Pulmonary artery endothelial cell (primary cell): Measurements from ENCODE around the gene SEC24D. TPM values are rescaled to one million over a fixed set of nuclear protein-coding genes. Genes with fewer than 3 reads are reported as not detected.

Source experiments
- DNase-seq: peaks from one replicate; pipeline ENCODE4 v3.0.0-alpha.2; 2011; ENCODE audit warnings: low read depth, low spot score
- total RNA-seq: library from RNA; depleted of rRNA; stranded (reverse); fragments of >200 nt; gene quantifications from 2 replicates; pipeline ENCODE4 v1.2.3, GENCODE V29; 2014

Gene SEC24D
- total RNA-seq, 1 donor from 2014 or later: 50.4 TPM

DNA sequence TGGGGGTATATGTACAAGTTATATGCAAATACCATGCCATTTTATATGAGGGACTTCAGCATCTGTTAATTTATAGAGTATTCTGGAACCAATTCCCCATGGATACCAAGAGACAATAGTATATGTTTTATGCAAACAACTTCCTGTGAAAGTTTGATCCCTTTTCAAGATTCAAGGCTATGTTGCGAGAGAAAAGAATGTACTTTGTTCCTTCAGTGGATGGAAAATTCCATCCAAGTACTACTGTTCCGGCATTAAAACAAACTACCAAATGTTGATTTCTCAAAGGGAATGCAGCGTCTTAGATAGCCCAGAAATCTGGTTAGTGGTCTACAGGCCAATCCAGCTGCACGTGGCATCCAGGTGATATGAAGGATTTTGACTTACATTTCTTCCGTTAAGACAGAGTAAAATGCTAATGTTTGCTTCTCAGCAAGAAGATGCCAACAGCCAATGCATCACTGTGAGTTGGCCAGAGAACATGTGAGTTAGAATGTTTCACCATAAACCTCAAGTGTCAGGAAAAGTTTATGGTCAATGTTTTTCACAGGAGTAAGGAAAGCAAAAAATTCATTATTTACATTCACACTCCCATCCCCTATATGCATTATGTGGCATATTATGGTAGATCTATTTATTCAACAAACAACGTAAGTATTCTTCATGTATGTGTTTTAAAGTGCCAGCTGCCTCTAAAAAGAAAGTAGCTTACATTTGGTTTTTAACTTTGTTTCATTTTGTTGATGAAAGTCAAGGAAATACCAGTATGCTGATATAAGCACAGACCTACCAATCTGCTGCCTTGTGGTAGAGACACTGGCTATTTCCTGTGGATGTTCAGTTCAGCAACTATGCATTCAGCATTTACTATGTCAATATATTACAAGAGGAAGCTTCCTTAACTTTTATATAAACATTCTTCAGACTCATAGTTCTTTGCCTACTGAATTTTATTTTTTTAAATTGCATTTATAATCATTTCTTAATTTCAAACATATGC is 106.3 kb downstream of the SEC24D start:
- DNase-seq: no peak

DNA sequence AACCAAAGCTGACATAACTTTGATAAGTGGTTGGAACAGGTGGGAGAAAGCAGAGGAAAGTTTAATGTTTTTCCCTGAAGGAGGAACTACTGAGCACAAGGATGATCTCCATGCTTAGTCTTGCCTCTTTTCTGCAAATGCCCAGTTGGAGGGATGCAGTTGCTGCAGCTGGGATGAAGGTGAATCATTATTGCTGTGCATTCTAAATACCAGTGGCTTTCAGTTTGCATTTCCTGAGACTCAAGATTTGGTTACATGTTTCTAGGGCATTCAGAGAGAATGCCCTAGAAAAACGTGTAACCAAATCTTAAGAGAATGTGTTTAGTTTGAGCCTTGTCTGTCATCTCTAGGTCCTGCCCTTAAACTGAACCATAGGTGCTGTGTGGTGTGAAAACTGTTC is 108.6 kb downstream of the SEC24D start:
- no peak for DNase-seq

GRCh38 chr4:118723369-118723768 is 112.6 kb downstream of the SEC24D start:
- no peak for DNase-seq

DNA sequence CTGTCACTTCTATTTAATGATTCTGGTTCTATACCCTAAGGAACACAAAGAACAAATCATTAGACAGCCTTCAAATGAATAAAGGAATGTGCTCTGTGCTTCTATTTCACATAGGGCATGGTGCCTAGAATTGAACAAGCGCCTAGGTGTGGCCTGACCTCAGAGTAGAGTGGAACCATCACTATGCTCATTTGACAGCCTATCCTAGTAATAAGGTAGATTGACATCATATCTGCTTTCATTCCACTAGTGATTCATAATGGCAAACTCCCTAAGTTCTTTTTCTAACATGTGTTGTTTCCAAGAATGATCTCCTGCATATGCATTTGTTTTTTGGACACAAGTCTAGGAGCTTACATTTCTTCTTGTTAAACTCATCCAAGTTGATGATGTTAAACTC is 114.2 kb downstream of the SEC24D start:
- DNase-seq: no peak

GRCh38 chr4:118718511-118719170 is 117.3 kb downstream of the SEC24D start:
- DNase-seq: no peak

DNA sequence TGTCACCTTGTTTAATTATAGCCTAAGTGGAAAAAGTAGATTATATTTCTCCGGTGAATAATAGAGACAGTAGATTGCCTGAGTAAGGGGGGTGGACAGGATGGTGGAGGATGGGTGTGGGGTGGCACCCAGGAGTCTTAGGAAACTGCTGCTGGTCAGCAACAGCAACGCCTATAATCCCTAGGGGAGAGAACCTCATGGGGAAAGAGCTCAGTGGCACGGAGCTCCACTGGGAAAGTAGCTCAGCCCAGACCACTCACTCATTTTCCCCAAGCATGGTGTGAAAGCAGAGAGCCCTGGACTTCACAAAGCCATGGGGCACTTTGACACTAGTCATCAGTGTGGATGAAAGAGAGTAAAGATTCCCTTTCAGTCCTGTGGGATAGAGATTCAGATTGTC is 119.6 kb downstream of the SEC24D start:
- DNase-seq: no peak

GRCh38 chr4:118714682-118715081 is 121.2 kb downstream of the SEC24D start:
- no peak for DNase-seq

DNA sequence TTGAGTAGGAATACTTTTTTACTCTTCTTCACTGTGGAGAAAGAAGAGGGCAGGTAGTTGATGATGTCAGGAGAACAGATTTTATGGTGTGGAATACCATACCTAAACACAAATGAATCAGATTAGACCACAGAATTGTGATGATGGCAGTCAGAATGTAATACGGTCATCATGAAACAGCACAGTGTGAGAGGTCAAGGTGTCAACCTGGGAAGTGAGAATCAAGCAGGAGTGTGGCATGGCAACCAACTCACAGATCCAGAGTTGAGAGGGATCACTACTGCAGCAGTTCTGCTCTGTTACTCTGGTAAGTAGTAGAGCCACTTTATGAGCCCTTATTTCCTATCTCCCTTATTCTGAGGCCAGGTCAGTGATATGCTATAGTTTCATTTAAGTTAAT is 123.1 kb downstream of the SEC24D start:
- DNase-seq: no peak

GRCh38 chr4:118711052-118711451 is 124.9 kb downstream of the SEC24D start:
- no peak for DNase-seq

GRCh38 chr4:118703118-118703517 is 132.8 kb downstream of the SEC24D start:
- DNase-seq: no peak

GRCh38 chr4:118684873-118685811 is 150.8 kb downstream of the SEC24D start, which contains the start of gene METTL14:
METTL14 (plus strand) TSS chr4:118685392; CDS start chr4:118685535, 143 bp downstream.
- peak; percentile 68 for DNase-seq

DNA sequence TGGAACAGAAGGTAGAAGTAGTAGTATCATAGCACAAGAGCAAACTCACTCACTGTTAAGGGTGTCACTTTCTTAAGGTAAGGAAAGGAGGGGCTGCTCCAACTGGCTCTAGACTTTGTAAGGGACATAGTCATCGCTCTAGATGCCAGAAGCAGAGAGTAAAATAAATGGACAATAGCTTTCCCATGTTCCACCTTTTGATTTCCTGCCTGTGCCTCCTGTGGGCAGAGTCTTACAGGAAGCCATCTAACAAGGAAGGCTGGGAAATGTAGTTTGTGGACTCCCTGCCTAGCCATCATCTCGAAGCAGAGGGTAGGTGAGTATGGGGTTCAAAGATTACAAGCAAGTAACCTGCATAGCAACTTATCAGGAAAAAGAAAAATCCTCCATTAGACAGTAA is 152.4 kb downstream of the SEC24D start:
- no peak for DNase-seq

DNA sequence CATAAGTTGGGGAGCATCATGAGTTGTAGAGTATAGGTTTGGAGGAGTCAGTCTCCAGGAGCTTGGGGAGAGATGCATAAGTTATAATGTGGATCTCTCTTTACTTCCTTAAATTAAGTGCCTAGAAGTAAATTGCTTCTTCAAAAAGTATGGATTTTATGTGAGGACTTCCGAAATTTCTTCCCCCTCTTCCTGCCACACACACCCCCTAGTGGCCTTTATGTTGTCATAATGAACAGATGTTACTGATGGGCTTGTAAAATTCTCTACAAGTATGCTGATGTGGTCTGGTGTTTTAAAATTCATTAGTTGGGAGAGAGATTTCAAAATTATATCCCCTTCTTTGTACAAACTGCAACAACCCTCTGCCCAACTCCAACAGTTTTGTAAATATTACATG is 153.0 kb downstream of the SEC24D start:
- DNase-seq: no peak

- DNase-seq: no peak
Measured at GRCh38 chr4:118680808-118681207, 155.1 kb downstream of the SEC24D start.

GRCh38 chr4:118676128-118676527 is 159.8 kb downstream of the SEC24D start:
- no peak for DNase-seq

Other genes starting within 250 kb of the SEC24D start
- gene METTL14, start 150.7 kb downstream of the SEC24D start, total RNA-seq: 17.5 and 32.2 TPM in 2 replicates
- 0.13 and 0.18 TPM in 2 replicates for gene SYNPO2, start 52.7 kb upstream of the SEC24D start, total RNA-seq